Measurements from ENCODE around the gene CLSTN2.

CLSTN2 gene

DNA sequence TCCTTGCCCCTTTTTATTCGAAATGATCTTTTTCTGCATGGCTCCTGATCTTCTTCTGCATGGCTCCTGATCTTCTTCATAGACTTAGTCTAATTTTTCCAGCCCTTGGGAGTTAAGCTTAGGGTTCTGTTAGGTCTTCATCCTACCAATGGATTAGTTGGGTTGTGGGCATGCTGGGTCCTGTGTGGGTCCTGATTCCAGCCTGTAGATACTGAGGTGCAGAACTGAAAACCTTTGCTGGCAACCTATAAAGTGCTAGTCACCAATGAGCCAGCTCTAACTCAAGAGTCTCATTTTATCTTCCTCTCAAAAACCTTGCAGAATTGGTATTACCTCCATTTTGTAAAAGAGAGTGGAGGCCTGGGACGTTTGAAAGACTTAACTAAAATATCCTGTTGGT lies 229.2 kb downstream of the CLSTN2 start:
- no peak for TF ChIP-seq CTCF (IDR thresholded peaks at IDR 0.05; ENCODE audit: low read depth, low read length)
- no peak overlapping the region for H3K4me3 ChIP-seq (ENCODE audit: low read depth, low read length)
- H3K27ac ChIP-seq = peak overlapping the region; percentile 50
- DNase-seq = no peak
- H3K27me3 ChIP-seq (ENCODE audit: insufficient read depth, low read depth, severe bottlenecking) = no peaks in the 10 kb centered on the region
- no peaks in the 10 kb centered on the region for H3K36me3 ChIP-seq
- H3K9me3 ChIP-seq (ENCODE audit: severe bottlenecking) = no peaks in the 10 kb centered on the region

DNA sequence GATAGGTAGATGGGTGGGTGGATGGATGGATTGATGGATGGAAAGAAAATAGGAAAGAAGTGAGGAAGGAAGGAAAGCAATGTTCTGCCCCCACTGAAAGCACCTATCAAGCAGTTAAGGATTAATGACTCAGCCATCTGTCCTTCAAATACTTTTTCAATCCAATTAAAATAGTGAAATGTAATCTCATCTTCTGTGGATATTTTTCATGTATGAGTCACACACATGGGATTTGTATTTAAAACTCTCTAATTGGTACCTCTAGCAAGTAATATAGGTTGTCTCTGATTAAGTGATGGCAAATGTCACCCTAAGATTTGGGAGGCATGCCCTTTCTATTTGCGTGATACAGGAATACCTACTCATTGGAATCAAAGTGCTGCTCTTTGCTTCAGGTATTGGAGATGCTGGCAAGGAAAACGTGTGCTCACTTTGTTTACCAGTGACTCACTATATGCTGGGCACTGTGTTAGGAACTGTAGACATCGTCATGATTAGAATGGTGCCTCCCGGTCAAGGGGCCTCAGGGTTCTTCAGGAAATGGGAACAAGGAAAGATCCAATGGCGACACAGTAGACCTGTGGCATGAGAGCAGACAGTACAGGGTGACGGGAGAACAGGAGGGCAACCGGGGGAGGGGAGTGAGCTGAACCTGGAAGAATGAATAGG lies 230.1 kb downstream of the CLSTN2 start:
- Histone ChIP-seq H3K36me3 (no peaks in the 10 kb centered on the region), H3K4me3 (ENCODE audit: low read depth, low read length) (no peak overlapping the region), H3K27ac (peak overlapping the region; percentile 50), H3K27me3 (ENCODE audit: insufficient read depth, low read depth, severe bottlenecking) (no peaks in the 10 kb centered on the region), H3K9me3 (ENCODE audit: severe bottlenecking) (no peaks in the 10 kb centered on the region)
- TF ChIP-seq CTCF (IDR thresholded peaks at IDR 0.05; ENCODE audit: low read depth, low read length) = no peak
- DNase-seq = no peak

- Histone ChIP-seq H3K27ac (peak overlapping the region; percentile 2), H3K4me3 (ENCODE audit: low read depth, low read length) (no peak overlapping the region), H3K36me3 (no peaks in the 10 kb centered on the region), H3K27me3 (ENCODE audit: insufficient read depth, low read depth, severe bottlenecking) (no peaks in the 10 kb centered on the region), H3K9me3 (ENCODE audit: severe bottlenecking) (no peaks in the 10 kb centered on the region)
- TF ChIP-seq CTCF (IDR thresholded peaks at IDR 0.05; ENCODE audit: low read depth, low read length) = no peak
- no peak for DNase-seq
Measured at GRCh38 chr3:140165781-140166180, 230.8 kb downstream of the CLSTN2 start.

DNA sequence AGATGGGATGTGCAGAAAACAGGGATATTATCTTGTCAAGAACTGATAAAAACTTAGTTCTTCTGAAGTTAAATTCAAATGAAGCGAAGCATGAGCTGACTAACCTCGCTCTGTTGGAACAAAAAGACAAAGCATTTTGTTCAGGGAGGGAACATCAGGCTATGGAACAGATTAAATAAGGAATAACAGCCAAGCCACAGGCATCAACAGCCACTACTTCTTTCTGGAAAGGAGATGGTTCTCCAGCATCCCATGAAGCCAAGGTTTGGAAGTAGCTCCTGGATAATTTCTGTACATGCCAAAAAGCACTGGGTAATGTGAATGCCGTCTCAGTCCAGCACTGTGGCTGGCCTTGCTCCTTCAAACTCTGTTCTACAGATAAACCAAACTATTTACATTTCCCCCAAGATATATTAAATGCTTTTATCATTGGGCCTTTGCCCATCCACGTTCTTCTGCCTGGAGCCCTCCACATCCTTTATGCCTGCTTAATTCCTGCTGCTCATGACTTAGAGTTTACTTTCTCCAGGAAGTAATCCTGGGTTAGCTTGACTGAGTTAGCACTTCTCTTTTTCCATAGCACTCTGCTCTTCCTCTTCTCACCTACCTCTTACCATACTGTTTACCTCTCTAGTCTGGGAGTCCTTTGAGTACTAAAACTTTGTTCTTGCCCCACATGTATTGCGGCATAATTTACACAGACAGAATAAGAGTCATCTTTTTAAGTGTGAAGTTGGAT lies 232.0 kb downstream of the CLSTN2 start:
- H3K36me3 ChIP-seq = no peaks in the 10 kb centered on the region
- no peak for TF ChIP-seq CTCF (IDR thresholded peaks at IDR 0.05; ENCODE audit: low read depth, low read length)
- H3K27me3 ChIP-seq (ENCODE audit: insufficient read depth, low read depth, severe bottlenecking) = no peaks in the 10 kb centered on the region
- H3K9me3 ChIP-seq (ENCODE audit: severe bottlenecking) = no peaks in the 10 kb centered on the region
- H3K27ac ChIP-seq = no peak overlapping the region
- no peak overlapping the region for H3K4me3 ChIP-seq (ENCODE audit: low read depth, low read length)
- DNase-seq = no peak

- H3K27ac ChIP-seq = no peak overlapping the region
- H3K36me3 ChIP-seq = no peaks in the 10 kb centered on the region
- DNase-seq = no peak
- H3K9me3 ChIP-seq (ENCODE audit: severe bottlenecking) = no peaks in the 10 kb centered on the region
- no peak for TF ChIP-seq CTCF (IDR thresholded peaks at IDR 0.05; ENCODE audit: low read depth, low read length)
- no peak overlapping the region for H3K4me3 ChIP-seq (ENCODE audit: low read depth, low read length)
- no peaks in the 10 kb centered on the region for H3K27me3 ChIP-seq (ENCODE audit: insufficient read depth, low read depth, severe bottlenecking)
Measured at GRCh38 chr3:140167600-140168281, 232.8 kb downstream of the CLSTN2 start.

Data from WERI-Rb-1 (cell line).